HG02973 (cell line): ENCODE data around the gene HSPA9.

Experiments used
- ATAC-seq: cut with Tn5 transposase; IDR thresholded peaks from one replicate; pipeline ENCODE4 v1.9.1; 2021; ENCODE audit warnings: moderate library complexity; ENCODE audit not compliant: unreplicated experiment

The HSPA9 gene

GRCh38 chr5:138575194-138576015, at the start of gene HSPA9:
Gene HSPA9 (minus strand): TSS chr5:138575401. CDS start chr5:138575318, 83 bp downstream.
- peak; percentile 73 for ATAC-seq

GRCh38 chr5:138623053-138623452, 47.9 kb upstream of the HSPA9 start:
- ATAC-seq, result no peak

GRCh38 chr5:138622051-138622450, 46.9 kb upstream of the HSPA9 start:
- no peak for ATAC-seq

- no peak for ATAC-seq
Measured at GRCh38 chr5:138620663-138621224, 45.5 kb upstream of the HSPA9 start.

- ATAC-seq, result no peak
Measured at GRCh38 chr5:138616508-138616907, 41.3 kb upstream of the HSPA9 start.

- no peak for ATAC-seq
Measured at GRCh38 chr5:138615461-138615860, 40.3 kb upstream of the HSPA9 start.

- no peak for ATAC-seq
Measured at GRCh38 chr5:138611678-138612218, 36.5 kb upstream of the HSPA9 start.

GRCh38 chr5:138610918-138611677, 35.9 kb upstream of the HSPA9 start:
- no peak for ATAC-seq

- ATAC-seq, result no peak
Measured at GRCh38 chr5:138610415-138610917, 35.3 kb upstream of the HSPA9 start.

GRCh38 chr5:138606378-138607064, 31.3 kb upstream of the HSPA9 start:
- ATAC-seq, result no peak

- ATAC-seq, result peak; percentile 59
Measured at GRCh38 chr5:138605254-138605972, 30.2 kb upstream of the HSPA9 start.

- no peak for ATAC-seq
Measured at GRCh38 chr5:138604176-138604785, 29.1 kb upstream of the HSPA9 start.

- no peak for ATAC-seq
Measured at GRCh38 chr5:138603249-138603920, 28.2 kb upstream of the HSPA9 start.

- no peak for ATAC-seq
Measured at GRCh38 chr5:138602371-138603000, 27.3 kb upstream of the HSPA9 start.

GRCh38 chr5:138601444-138601843, 26.2 kb upstream of the HSPA9 start:
- ATAC-seq, result no peak

GRCh38 chr5:138600446-138600845, 25.2 kb upstream of the HSPA9 start:
- ATAC-seq, result no peak

GRCh38 chr5:138597661-138598400, 22.6 kb upstream of the HSPA9 start:
- ATAC-seq, result no peak
